A549 (cell line): ENCODE measurements around the gene ELMO2. TPM values are rescaled to one million over a fixed set of nuclear protein-coding genes. Genes with fewer than 3 reads are reported as not detected.

Source experiments
- ATAC-seq, 2 experiments: fragments of 200-7000 bp in 1 of 2; fragments of >200 bp in 1 of 2; cut with Nextera tagmentation in 1 of 2; cut with Tn5 transposase in 1 of 2; 3 replicates each; pipeline versions ENCODE4 v1.8.0 to v1.9.1; 2018 to 2020; ENCODE audit warnings: mild to moderate bottlenecking in 1 of 2, moderate library complexity in 1 of 2
- CTCF ChIA-PET: fragments of 300-600 bp; sonication (Branson Sonifier 250); formaldehyde crosslinking; extraction: SDS; loops from one replicate; lab custom pipeline; 2021; ENCODE audit warnings: antibody characterized with exemption, inconsistent platforms; lab: Yijun Ruan, JAX
- POLR2A ChIA-PET: fragments of 350-600 bp; formaldehyde crosslinking; extraction: SDS; loops from one replicate; lab custom pipeline; 2021; ENCODE audit warnings: antibody characterized with exemption, inconsistent platforms; lab: Yijun Ruan, JAX
- DNase-seq, 2 experiments: peaks; one replicate each; pipeline versions ENCODE4 v3.0.0 to v3.0.0-alpha.2; 2011 to 2016; ENCODE audit warnings: low read depth in 1 of 2, low spot score in 1 of 2
- FAIRE-seq: peaks from 2 replicates; lab custom pipeline; 2011; peaks lifted over from hg19 to GRCh38; lab: Jason Lieb, UNC
- H3K27ac ChIP-seq, 2 experiments: fragments of >200 bp; sonication (Bioruptor Twin); formaldehyde crosslinking; 3 replicates each; pipeline ENCODE4 v1.5.1; 2016 to 2017
- H3K4me1 ChIP-seq: fragments of >200 bp; sonication (Bioruptor Twin); formaldehyde crosslinking; 3 replicates; pipeline ENCODE4 v1.6.1; 2016
- H3K4me2 ChIP-seq: fragments of >200 bp; sonication (Bioruptor Twin); formaldehyde crosslinking; 3 replicates; pipeline ENCODE4 v1.6.1; 2016
- H3K4me3 ChIP-seq: fragments of >200 bp; sonication (Bioruptor Twin); formaldehyde crosslinking; 3 replicates; pipeline ENCODE4 v1.5.1; 2016
- H3K9me3 ChIP-seq: fragments of >200 bp; sonication (Bioruptor Twin); formaldehyde crosslinking; 3 replicates; pipeline ENCODE4 v1.6.1; 2016
- BCL3 ChIP-seq: fragments of >200 bp; sonication (Bioruptor Twin); formaldehyde crosslinking; IDR thresholded peaks from 3 replicates; pipeline ENCODE4 v1.6.1; 2016
- BHLHE40 ChIP-seq: IDR thresholded peaks from 2 replicates; pipeline ENCODE4 v1.6.1; 2012; ENCODE audit warnings: low read depth, low read length, inconsistent platforms
- CHD4 ChIP-seq: fragments of 200-600 bp; sonication (generic); IDR thresholded peaks from 2 replicates; pipeline ENCODE4 v1.6.1; 2016; ENCODE audit warnings: antibody characterized with exemption, mild to moderate bottlenecking, borderline replicate concordance
- EHF ChIP-seq: fragments of 250-450 bp; sonication (Bioruptor Pico); IDR thresholded peaks from 2 replicates; pipeline ENCODE4 v1.5.0; 2020; ENCODE audit warnings: mild to moderate bottlenecking
- FOSL2 ChIP-seq, 2 experiments: fragments of 450-650 bp in 1 of 2; fragments of >200 bp in 1 of 2; sonication (Bioruptor Twin) in 1 of 2; formaldehyde crosslinking; IDR thresholded peaks; 2 replicates each; pipeline versions ENCODE4 v1.5.0 to v1.6.1; 2016 to 2020; ENCODE audit warnings: mild to moderate bottlenecking in 1 of 2, moderate library complexity in 1 of 2
- HMGXB4 ChIP-seq: fragments of 250-450 bp; sonication (Bioruptor Pico); IDR thresholded peaks from 2 replicates; pipeline ENCODE4 v1.5.0; 2021; ENCODE audit warnings: mild to moderate bottlenecking, moderate library complexity, borderline replicate concordance
- HOXB13 ChIP-seq: fragments of 250-450 bp; sonication (Bioruptor Pico); IDR thresholded peaks from 2 replicates; pipeline ENCODE4 v1.5.0; 2020; ENCODE audit warnings: low read depth, mild to moderate bottlenecking, moderate library complexity
- JUNB ChIP-seq: fragments of >200 bp; sonication (Bioruptor Twin); formaldehyde crosslinking; IDR thresholded peaks from 2 replicates; pipeline ENCODE4 v1.6.1; 2016
- MAFK ChIP-seq: fragments of 450-650 bp; IDR thresholded peaks from 2 replicates; pipeline ENCODE4 v1.6.1; 2014; ENCODE audit not compliant: partially characterized antibody
- MAZ ChIP-seq: fragments of 150-350 bp; IDR thresholded peaks from 2 replicates; pipeline ENCODE4 v1.6.1; 2014; ENCODE audit warnings: antibody characterized with exemption, low read depth, low read length, borderline replicate concordance
- RAD21 ChIP-seq, 2 experiments: fragments of >200 bp in 1 of 2; sonication (Bioruptor Twin) in 1 of 2; formaldehyde crosslinking in 1 of 2; IDR thresholded peaks in 1 of 2; conservative IDR thresholded peaks in 1 of 2; 2 replicates in 1 of 2; 3 replicates in 1 of 2; pipeline ENCODE4 v1.6.1; 2012 to 2018; ENCODE audit warnings: inconsistent platforms in 1 of 2
- RCOR1 ChIP-seq: fragments of 150-350 bp; IDR thresholded peaks from 2 replicates; pipeline ENCODE4 v1.6.1; 2014; ENCODE audit warnings: antibody characterized with exemption, low read length, low read depth
- REST ChIP-seq: fragments of 200-600 bp; sonication (generic); IDR thresholded peaks from 2 replicates; pipeline ENCODE4 v1.6.1; 2016; ENCODE audit warnings: antibody characterized with exemption, mild to moderate bottlenecking, moderate library complexity
- RFX5 ChIP-seq: fragments of 450-650 bp; IDR thresholded peaks from 2 replicates; pipeline ENCODE4 v1.7.1; 2014; ENCODE audit warnings: antibody characterized with exemption, mild to moderate bottlenecking, moderate library complexity
- SREBF2 ChIP-seq: fragments of 450-650 bp; IDR thresholded peaks from 2 replicates; pipeline ENCODE4 v1.6.1; 2014; ENCODE audit warnings: mild to moderate bottlenecking, moderate library complexity
- TP53 ChIP-seq: fragments of 250-450 bp; sonication (Bioruptor Pico); IDR thresholded peaks from 2 replicates; pipeline ENCODE4 v1.5.0; 2021; ENCODE audit warnings: mild to moderate bottlenecking, moderate library complexity
- ZSCAN20 ChIP-seq: fragments of 250-450 bp; sonication (Bioruptor Pico); IDR thresholded peaks from 2 replicates; pipeline ENCODE4 v1.8.0; 2022; ENCODE audit warnings: mild to moderate bottlenecking, moderate library complexity
- WGBS: methylation state at CpG from one replicate; pipeline ENCODE4 v1.1.6; 2017; ENCODE audit errors: missing lambda C conversion rate; 5-methylcytosine and 5-hydroxymethylcytosine counted together
- polyA plus RNA-seq, 4 experiments: library from polyadenylated mRNA; depleted of rRNA in 3 of 4; stranded (reverse); fragments of >200 nt; fragmentation: RNase III in 1 of 4; extraction: RNeasy Plus Mini Kit Qiagen cat#74134 plus additional on column Dnase treatment in 1 of 4; gene quantifications; 2 replicates in 3 of 4; 3 replicates in 1 of 4; pipeline ENCODE4 v1.2.3, GENCODE V29; 2011 to 2017

Gene ELMO2
- polyA plus RNA-seq, 2 of the 4 experiments (the other 2 are of a cell fraction) = 23.4 to 25.1 TPM

GRCh38 chr20:46361381-46361780 lies 45.0 kb downstream of the ELMO2 start:
- Histone ChIP-seq H3K9me3 (no peaks in the 10 kb centered on the region), H3K4me2 (no peak overlapping the region), H3K27ac (no peak overlapping the region), H3K4me1 (peaks cover 14% of the 10 kb centered on the region; the same call in 2 of the 3 replicates), H3K4me3 (no peak overlapping the region)
- WGBS = 95% methylated on average over 5 of the region's 5 CpGs
- DNase-seq (no peak), FAIRE-seq (no peak), ATAC-seq (no peak)
- TF ChIP-seq JUNB (no peak), CHD4 (no peak), RCOR1 (no peak), MAFK (no peak), SREBF2 (no peak), HMGXB4 (CRISPR knock-in tag) (no peak), MAZ (no peak)
- ChIA-PET POLR2A (no interaction called here), CTCF (no interaction called here)

GRCh38 chr20:46359233-46359751 lies 47.1 kb downstream of the ELMO2 start:
- Histone ChIP-seq H3K27ac (no peak overlapping the region), H3K9me3 (no peaks in the 10 kb centered on the region)
- FAIRE-seq (no peak), ATAC-seq (no peak)
- ChIA-PET POLR2A (no interaction called here), CTCF (interaction anchor here (1.0 to 3.1 kb wide), 4 partner anchors 10 to 227 kb away, joined by 3 to 25 read pairs (median 8); partner anchors contain the start of gene CDH22)
- 89% methylated on average over 10 of the region's 10 CpGs for WGBS
- TF ChIP-seq BCL3 (no peak), RAD21 (conservative IDR thresholded peaks at IDR 0.05 in 1 of 2, IDR thresholded peaks at IDR 0.05 in 1 of 2) (no peak), REST (no peak), BHLHE40 (no peak), ZSCAN20 (no peak), EHF (CRISPR knock-in tag) (no peak), TP53 (CRISPR knock-in tag) (no peak), RFX5 (no peak), FOSL2 (IDR thresholded peaks at IDR 0.05) (no peak), FOSL2 (CRISPR knock-in tag; IDR thresholded peaks at IDR 0.05) (no peak), HOXB13 (CRISPR knock-in tag) (no peak)
- TF ChIP-seq, all 56 proteins: peak for 0
- Histone ChIP-seq H3K4me1 (peaks cover 14% of the 10 kb centered on the region; the same call in 2 of the 3 replicates), H3K4me2 (no peak overlapping the region), H3K4me3 (no peak overlapping the region)
- DNase-seq = no peak
